ENCODE data around the gene CNGA3.

Gene CNGA3

DNA sequence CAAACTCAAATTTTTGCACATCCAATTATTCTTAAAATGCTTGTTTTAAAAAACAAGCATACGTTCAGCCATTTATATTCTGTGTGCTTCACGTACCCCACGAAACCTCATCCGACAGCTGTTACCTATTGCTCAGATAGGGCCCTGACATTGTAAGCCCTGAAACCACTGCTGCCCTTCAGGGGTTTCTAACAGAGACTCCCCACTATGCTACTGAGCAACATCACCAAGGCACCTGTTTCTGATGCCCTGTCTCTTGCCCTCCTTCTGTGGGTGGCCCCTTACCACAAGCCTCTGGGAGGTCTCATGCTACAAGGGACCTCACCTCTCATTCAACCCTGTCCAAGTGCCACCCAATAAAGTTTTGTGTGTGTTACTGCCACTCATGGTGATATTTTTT is 18.5 kb upstream of the CNGA3 start:
- DNase-seq (ENCODE audit: low spot score) (no peak), FAIRE-seq (no peak)

DNA sequence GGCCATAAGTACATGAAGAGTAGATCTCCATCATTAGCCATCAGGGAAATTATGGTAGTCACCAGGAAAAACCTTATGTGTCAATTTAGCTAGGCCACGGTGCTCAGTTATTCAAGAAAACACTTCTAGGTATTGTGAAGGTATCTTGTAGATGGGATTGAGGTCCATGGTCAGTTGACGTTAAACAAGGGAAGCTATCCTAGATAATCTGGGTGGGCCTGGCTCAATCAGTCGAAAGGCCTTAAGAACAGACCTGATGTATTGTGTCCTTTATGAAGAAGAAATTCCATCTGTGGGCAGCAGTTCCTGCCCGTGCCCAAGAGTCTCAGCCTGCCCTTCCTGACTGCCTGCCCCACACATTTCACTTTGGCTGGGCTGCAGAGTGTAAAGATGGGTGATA is 16.7 kb upstream of the CNGA3 start:
- FAIRE-seq (no peak), DNase-seq (ENCODE audit: low spot score) (no peak)

DNA sequence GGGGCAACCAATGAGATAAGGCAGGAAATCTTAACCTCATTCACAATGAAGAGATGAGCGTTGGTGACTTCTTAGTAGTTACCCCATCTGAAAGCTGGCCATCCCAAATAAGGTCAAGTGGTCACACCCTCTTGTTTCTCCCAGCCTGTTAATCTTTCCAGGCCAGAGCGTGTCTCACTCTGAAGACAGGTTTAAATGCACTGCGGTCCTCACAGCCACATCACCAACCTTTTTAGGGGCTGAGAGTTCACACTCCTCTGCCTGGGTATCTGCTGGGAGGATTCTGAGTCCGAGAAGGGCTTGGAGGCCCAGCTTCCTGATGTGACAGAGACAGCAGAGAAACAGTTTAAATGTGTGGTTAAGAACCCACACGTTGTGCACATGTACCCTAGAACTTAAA is 13.3 kb upstream of the CNGA3 start:
- FAIRE-seq (no peak), DNase-seq (ENCODE audit: low spot score) (no peak)

DNA sequence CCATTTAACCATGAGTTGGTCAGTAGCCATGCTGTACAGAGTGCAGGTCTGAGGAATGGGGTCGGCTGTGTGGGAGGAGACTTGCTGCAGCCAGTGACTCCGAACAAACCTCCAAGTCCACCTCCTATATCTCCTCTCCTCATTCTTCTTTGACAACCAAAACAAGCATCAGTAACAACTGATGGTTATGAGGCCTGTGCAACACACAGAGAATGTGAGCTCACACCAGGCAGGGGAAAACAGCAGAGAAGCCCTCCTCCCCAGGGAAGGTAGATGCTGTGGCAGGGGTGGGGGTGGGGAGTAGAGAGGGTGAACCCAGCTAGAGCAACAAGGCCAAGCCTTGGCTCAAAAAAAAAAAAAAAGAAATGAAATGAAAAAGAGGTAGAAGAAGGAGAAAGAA is 12.3 kb upstream of the CNGA3 start:
- DNase-seq (ENCODE audit: low spot score) = no peak
- no peak for FAIRE-seq

DNA sequence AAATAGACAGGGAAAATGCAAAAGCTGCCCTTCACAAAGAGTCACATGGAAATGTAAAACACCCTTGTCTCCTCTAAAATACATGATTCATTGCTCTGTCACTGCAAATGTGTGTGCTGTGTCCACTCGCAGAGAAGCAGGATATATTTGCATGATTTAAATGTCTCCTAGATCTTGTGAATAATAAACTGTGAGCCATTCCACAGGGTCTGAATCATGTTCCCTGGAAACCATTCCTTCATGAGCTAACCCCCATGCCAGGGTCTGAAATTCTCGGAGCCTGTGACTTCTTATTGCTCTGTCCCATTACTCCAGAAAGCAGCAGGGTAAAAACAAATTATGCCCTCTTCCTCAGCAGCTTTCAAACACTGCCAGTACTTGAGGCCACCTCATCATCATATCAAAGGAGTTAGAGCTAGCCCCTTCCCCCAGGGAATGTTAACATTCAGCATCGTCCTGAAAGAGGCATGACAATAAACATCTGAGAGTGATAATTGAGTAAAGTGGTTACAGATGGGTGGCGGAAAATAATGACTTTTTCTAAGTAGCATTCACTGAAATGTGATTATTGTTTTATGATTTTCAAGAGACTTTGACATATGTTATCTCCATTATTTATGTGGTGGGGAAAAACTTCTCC is 11.7 kb upstream of the CNGA3 start:
- no peak for FAIRE-seq

DNA sequence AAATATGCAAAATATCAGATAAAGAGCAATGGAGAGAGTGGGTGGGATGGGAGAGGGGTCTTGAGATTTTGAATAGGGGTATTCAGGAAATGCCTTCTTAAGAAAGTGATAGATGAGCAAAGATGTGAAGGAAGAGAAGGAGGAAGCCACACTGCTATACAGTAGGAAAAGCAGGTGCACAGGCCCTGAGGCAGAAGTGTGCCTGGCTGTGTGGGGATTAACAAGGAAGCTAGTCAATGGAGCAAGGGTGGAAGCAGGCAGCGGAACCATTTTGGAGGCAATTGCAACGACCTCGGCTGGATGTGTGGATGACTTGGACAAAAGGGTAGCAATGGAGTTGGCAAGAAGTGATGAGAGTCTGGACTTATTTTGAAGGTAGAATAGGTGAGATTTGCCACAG is 11.0 kb upstream of the CNGA3 start:
- FAIRE-seq = no peak

More for the DNA sequence above, 11.7 kb upstream of the CNGA3 start:
- no peak for DNase-seq (ENCODE audit: low spot score)

DNA sequence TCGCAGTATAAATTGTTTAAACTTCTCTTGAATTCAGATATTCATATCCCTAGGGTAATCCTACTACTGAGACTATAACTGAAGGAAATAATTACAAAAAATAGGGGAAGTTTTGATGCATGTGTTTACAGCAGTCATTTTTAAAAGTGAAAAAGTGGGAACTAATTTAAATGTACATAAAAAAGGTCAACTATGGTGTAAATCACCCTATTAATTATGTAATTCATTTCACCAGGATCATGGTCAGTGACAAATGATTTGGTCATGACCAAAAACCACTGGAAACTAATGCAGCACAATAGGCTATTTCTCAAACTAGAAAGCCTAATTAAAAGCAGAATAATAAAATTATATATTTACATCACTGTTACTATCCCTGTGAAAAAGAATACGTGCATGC is 5.0 kb upstream of the CNGA3 start:
- no peak for FAIRE-seq
- no peak for DNase-seq (ENCODE audit: low spot score)

More for the DNA sequence above, 11.0 kb upstream of the CNGA3 start:
- no peak for DNase-seq (ENCODE audit: low spot score)

DNA sequence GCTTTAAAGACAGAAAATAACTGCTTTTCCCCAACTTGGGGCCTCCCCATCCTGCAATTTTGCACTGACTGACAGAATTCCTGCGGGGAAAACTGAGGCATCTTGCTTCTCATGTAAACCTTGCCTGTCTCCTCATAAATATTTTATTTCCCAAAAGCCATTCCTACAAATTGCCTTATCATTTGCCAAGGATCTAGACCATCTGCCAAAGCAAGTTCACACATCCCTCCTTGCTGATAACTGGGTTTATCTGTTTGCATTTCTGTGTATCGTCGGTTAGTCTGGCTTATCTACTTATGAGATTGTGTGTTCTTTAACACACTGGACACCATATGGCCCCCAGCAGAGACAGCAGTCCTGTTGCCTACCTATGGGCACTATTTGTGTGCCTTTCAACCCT is 3.0 kb upstream of the CNGA3 start:
- DNase-seq (ENCODE audit: low spot score) (no peak), FAIRE-seq (no peak)

DNA sequence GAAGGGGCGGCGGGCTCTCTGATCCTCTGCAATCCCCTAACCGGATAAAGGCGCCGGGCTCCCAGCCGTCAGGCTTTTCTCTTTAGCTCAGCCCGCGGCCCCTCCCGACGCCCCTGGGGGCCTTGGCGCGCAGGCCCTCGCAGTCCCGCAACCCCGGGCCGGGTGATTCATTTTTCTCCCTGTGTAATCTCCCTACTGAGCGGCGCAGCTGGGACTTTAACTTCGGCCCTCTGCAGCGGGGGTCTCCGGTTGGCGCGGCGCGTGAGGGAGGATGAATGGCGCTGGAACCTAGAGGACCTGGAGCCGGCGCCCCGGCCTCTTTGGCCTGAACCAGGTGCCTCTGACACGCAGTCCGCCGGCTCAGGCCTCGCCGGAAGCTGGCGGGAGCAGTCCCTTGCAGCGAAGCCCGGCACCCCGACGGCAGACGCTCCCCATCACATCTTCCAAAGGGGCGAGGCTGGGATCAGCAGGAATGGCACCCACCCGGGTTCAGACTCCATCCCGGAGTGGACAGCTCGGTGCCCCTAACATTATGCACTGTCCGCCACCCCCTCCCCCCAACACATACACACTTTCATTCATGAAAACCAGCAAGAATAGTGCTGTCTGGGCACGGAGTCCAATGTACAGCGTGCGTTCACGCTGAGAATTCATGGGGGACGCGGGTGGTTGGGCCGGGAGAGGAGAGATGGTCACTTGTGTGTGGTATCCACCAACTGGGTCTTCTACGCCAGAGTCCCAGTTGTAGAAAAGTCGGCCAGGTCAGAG is 1.2 kb downstream of the CNGA3 start:
- DNase-seq (ENCODE audit: low spot score) (no peak), FAIRE-seq (no peak)

DNA sequence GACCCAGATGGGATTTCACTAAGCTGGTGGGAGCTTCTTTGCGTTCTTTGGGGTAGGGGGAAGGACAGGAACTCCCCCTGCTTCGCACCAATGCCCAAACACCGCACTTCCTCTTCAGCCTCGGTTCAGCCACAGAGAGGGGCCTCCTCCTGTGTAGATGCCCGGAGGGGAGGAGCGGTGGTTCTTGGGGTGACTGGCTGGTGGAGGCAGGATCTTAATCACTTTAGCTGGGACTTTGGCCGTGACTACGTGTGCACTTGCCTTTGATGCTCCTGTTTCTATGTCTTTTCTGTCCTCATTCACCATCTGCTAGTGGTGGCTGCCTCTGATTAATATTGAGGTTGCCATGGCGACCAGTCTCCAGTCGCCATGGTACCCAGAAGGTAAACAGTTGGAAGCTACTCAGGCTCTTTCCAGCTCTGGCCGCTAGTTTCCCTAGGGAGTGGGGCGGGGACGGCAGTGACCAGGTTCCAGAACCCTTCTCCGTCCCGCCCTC is 1.9 kb downstream of the CNGA3 start:
- FAIRE-seq = no peak

DNA sequence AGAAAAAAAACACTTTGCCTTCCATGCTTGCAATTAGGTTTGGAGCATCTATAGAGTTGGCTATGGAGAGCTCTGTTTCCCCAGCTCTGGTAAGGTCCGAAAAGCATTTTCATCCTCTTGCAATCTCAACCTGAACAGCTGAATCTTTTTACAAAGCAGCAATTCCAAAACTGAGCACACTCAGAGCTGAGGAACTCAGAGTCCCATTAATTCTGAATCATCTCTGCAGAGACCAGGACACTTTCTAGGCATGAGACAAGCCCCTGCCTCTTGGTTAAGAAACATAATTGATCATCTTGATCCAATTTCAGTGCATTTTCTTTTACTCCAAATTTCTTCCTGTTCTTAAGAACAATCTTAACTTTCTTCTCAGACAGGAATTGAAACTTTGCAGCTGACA is 4.2 kb downstream of the CNGA3 start:
- FAIRE-seq = no peak
- DNase-seq (ENCODE audit: low spot score) = no peak

More for the DNA sequence above, 1.9 kb downstream of the CNGA3 start:
- no peak for DNase-seq (ENCODE audit: low spot score)

DNA sequence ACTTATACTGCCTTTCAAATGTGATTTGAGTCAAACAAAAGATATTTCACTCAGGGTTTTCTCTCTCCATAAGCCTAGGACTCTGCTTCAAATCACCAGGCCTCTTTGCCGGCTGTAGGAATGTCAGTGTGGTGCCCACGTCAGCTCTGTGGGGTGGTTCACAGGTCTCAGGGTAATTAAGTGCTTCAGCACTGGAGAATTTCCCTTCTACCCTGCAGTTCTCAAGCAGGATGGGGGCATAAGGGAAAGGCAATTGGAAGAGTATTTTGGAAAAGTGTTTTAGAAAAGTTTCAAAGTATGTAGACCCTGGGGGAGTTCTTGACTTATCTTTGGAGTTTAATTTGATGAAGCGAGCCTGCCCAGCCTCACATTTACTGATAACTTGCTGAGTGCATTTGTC is 9.6 kb downstream of the CNGA3 start:
- no peak for DNase-seq (ENCODE audit: low spot score)
- FAIRE-seq = no peak

DNA sequence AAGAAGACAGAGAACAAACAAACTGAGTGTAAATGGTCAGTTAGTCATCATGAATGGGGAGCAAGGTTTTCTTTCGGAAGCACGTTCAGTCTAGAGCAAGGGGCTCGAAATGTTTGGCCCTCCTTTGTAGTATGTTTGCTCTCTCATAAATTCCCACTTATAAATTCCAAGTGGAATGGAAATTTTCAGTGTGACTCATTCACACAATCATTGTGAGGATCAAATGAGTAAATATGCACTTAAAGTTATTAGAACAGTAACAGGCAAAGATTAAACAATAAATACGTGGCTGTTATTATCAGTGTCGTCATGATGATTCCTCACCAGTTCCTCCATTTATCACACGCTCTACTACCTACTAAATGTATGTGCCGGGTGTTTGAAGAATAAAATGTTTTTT is 10.5 kb downstream of the CNGA3 start:
- FAIRE-seq = no peak

DNA sequence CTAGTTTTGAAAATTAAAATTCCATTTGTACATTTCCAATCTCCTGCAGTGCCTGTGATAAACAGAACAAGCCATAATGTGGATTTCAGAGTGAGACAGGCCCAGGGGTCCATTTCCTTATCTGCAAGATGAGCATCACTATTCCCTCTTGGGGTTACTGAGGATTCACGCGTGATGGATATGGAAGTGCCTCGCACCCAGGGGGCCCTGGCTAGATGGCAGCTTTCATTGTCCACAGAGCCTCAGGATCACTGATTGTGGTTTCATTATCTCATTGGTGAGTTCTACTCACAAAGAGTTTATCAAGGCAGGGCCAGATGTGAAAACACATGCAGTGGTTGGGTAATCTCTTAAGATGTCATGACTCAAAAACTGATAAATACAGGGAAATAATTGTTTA is 11.6 kb downstream of the CNGA3 start:
- FAIRE-seq (no peak), DNase-seq (ENCODE audit: low spot score) (no peak)

More for the DNA sequence above, 10.5 kb downstream of the CNGA3 start:
- DNase-seq (ENCODE audit: low spot score) = no peak

DNA sequence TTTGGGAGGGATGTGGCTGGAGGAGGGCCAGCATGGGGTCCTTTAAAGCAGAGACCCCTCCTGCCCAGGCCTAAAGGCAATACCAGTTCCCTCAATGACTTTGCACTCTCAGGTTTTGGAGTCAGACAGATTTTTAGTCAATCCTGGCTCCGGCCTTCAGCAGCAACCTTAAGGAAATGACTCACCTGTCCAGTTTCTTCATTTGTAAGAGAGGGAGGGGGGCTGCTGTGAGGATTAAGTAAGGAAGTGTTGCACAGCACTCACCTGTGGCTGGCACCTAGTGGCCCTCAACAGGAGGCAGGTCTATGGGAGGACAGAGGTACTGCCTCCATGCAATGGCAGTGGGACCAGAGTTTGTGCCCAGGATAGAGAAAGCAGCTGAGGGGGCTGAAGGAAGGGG is 13.7 kb downstream of the CNGA3 start:
- FAIRE-seq = no peak
- DNase-seq (ENCODE audit: low spot score) = no peak

DNA sequence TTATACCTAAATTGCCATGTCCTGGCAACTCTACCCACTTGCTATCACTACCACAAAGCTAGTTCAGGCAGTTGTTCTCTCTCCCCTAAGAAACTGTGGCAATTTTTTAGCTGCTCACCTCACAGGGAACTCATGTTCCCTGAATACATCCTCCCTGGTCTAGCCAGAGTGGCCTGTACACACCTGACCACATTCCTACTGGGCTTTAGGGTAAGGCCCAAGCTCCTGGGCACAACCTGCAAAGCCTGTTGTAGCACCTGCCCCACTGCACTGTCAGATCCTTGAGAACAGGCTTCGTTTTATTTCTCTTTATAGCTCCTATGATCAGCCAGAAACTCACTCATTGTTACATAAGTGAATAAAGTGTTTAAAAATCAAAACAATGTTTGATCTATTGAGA is 21.5 kb downstream of the CNGA3 start:
- no peak for DNase-seq (ENCODE audit: low spot score)
- no peak for FAIRE-seq

DNA sequence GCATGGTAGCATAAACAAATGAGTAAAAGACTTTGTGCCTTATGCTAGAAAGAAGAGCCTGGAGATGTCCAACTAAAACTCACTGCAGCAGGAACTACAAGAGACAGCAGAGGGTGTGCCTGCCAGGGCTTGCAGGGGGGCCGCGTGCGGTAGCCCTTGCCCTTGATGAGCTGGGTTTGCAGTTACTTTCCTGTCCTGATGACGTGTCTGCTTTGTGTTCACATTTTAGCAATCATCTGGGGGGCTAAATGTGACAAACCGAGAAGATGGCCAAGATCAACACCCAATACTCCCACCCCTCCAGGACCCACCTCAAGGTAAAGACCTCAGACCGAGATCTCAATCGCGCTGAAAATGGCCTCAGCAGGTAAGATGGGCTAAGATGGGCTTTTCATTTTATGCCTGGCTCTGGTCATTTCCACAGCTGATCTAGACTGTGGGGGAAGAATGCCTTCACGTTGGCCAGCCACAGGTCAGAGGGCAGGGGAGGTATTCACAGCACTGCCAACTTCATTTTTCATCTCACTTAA is 23.5 kb downstream of the CNGA3 start:
- FAIRE-seq = no peak

DNA sequence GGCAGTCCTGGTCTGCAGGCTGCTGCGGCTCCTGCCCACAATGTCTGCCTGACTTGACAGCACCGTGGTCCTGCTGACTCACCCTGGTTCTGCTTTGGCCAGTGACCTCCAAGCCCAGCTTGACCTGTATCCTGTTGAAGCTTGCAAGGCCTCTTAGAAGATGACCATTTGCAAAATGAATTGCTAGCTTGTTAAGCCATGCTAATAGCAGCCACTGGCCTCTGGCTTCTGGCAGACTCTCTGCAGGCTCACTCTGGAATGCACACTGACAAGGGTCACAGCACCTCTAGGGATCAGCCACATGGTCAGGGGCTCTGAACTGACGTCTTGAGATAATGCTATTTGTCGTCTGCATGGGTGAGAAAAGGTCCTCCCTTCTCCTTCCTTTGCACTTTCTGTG is 25.9 kb downstream of the CNGA3 start:
- FAIRE-seq (no peak), DNase-seq (ENCODE audit: low spot score) (no peak)

More for the DNA sequence above, 23.5 kb downstream of the CNGA3 start:
- no peak for DNase-seq (ENCODE audit: low spot score)

DNA sequence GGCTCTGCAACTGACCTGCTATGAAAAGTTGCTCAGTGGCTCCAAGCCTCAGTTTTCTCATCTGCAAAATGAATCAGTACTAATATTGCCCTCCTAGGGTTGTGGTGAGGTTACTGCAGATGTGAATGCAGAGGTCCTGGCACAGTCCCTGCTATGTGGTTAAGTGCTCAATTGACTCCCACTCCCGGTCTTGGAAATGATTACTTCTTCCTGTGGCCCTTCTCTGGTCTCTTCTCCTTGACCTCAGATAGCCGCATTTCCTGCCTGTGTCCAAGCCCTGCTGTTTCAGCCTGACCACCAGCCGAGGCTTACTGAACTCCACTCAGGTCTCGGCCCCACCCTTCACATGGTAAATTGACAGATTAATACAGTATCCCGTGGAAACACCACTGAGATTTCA is 26.3 kb downstream of the CNGA3 start:
- DNase-seq (ENCODE audit: low spot score) (no peak), FAIRE-seq (no peak)

DNA sequence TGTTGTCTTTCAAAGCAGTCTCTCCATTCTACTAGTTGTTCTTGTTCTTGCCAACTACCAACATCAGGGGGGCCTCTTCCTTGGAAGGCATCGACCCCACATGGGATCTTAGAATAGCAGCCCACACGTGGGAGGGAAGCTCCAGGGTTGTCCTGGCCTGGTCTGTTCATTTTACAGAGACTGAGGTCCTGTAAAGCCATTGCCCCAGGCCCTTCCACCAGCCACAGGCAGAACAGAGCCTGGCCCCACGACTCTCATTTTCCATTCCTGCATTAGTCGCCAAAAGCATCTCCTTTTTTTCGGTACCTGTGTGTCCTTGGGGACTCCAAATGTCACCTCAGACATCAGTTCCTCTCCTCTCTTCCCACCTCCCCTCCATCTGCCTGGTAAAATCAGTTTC is 28.0 kb downstream of the CNGA3 start:
- DNase-seq (ENCODE audit: low spot score) (no peak), FAIRE-seq (no peak)

DNA sequence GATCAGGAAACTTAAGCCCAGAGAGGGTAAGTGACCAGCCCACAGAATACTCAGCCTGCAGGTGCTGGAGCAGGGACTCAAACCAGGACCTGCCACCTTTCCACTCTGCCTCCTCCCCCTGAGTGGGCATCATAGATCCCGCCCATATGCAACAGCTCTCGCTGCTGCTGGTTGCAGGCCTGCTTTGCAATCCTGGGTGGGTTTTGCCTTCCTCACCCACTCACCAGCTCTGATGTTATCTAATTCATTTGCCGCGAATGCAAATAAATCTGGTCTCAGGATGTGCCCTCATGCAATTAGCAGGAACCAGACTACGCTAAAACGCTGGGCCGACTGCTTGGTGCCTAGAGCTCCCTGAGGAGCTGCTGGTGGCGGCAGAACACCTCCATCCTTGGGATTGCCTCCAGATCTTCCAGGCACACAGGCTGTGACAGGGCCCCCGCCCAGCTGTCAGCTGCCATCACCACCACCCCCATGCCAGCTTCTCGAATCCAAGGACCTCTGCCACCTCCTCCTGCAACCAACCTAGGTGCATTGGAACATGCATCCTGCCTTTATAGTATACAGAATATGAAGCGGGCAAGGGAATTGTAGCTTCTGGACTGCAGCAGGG is 28.8 kb downstream of the CNGA3 start:
- FAIRE-seq (no peak), DNase-seq (ENCODE audit: low spot score) (no peak)

DNA sequence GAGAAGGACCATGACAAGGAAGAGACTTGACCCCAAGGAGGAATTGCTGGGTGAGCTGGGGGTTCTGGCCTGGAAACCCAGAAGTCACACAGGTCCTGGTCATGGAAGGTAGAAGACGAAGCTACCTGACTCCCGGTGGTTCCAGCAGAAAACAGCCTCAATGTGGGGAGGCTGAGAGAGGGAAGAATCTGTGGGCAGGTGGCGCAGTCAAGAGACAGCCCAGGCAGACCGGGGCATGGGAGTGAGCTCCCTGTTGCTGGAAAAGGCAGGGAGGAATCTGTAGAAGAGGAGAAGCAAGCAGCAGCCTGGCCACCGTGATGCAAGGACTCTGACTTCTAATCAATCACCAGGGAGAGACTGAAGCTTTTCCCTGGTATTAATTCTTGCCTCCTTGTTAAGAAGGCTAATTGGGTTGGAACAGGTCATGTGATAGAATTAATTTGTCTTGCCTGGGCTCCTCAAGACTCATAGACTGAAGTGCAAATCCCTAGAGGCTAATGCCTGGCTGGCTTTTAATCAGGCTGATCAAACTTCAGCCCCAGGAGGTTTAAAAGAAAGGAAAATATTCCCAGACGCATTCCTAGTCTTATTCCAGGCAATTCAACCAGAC is 30.1 kb downstream of the CNGA3 start:
- no peak for DNase-seq (ENCODE audit: low spot score)

More for the DNA sequence above, 30.1 kb downstream of the CNGA3 start:
- no peak for FAIRE-seq

Measured in urothelium cell line (cell line).